GM12878 (cell line): ENCODE data around the gene C3. TPM values are rescaled to one million over a fixed set of nuclear protein-coding genes. Genes with fewer than 3 reads are reported as not detected.

Source experiments
- BCL3 ChIP-seq: IDR thresholded peaks from 2 replicates; pipeline ENCODE4 v1.6.1; 2011; ENCODE audit warnings: borderline replicate concordance, low read depth, mild to moderate bottlenecking, moderate library complexity, low read length; ENCODE audit not compliant: insufficient read depth, poor library complexity, severe bottlenecking
- BCLAF1 ChIP-seq: fragments of 450-650 bp; IDR thresholded peaks from 2 replicates; pipeline ENCODE4 v1.6.1; 2017; ENCODE audit warnings: antibody characterized with exemption, mild to moderate bottlenecking, moderate library complexity
- FOXM1 ChIP-seq: IDR thresholded peaks from 2 replicates; pipeline ENCODE4 v1.6.1; 2012; ENCODE audit warnings: low read depth, mild to moderate bottlenecking, inconsistent platforms, low read length, moderate library complexity
- IKZF1 ChIP-seq: fragments of 450-650 bp; conservative IDR thresholded peaks from 2 replicates; pipeline ENCODE4 v1.6.1; 2017; ENCODE audit warnings: antibody characterized with exemption, mild to moderate bottlenecking
- IRF3 ChIP-seq: fragments of 450-650 bp; IDR thresholded peaks from 2 replicates; pipeline ENCODE4 v1.6.1; 2014; ENCODE audit warnings: mild to moderate bottlenecking
- IRF5 ChIP-seq: fragments of 450-650 bp; IDR thresholded peaks from 2 replicates; pipeline ENCODE4 v1.6.1; 2017; ENCODE audit warnings: borderline replicate concordance
- KLF5 ChIP-seq: fragments of 450-650 bp; IDR thresholded peaks from 2 replicates; pipeline ENCODE4 v1.6.1; 2014; ENCODE audit warnings: mild to moderate bottlenecking; ENCODE audit not compliant: partially characterized antibody
- MLLT1 ChIP-seq: fragments of 450-650 bp; IDR thresholded peaks from 2 replicates; pipeline ENCODE4 v1.6.1; 2016; ENCODE audit warnings: mild to moderate bottlenecking
- NFIC ChIP-seq: IDR thresholded peaks from 2 replicates; pipeline ENCODE4 v1.6.1; 2012; ENCODE audit warnings: low read depth, mild to moderate bottlenecking, inconsistent platforms, low read length, moderate library complexity
- RFX5 ChIP-seq: IDR thresholded peaks from 2 replicates; pipeline ENCODE4 v1.6.1; 2011; ENCODE audit warnings: low read depth, low read length, improper control_type of control experiment
- SMC3 ChIP-seq: IDR thresholded peaks from 2 replicates; pipeline ENCODE4 v1.6.1; 2011; ENCODE audit warnings: low read length, improper control_type of control experiment, borderline replicate concordance
- SP1 ChIP-seq: IDR thresholded peaks from one replicate; pipeline ENCODE4 v1.6.1; 2011; ENCODE audit warnings: low read depth, low read length
- TARDBP ChIP-seq: IDR thresholded peaks from 2 replicates; pipeline ENCODE4 v1.6.1; 2016; ENCODE audit warnings: borderline replicate concordance
- ZBTB40 ChIP-seq: fragments of 450-650 bp; IDR thresholded peaks from 2 replicates; pipeline ENCODE4 v1.6.1; 2016; ENCODE audit warnings: mild to moderate bottlenecking, moderate library complexity, borderline replicate concordance
- ZNF384 ChIP-seq: IDR thresholded peaks from 2 replicates; pipeline ENCODE4 v1.6.1; 2012; ENCODE audit warnings: low read depth, mild to moderate bottlenecking, low read length, improper control_type of control experiment, borderline replicate concordance
- polyA plus RNA-seq, 11 experiments: library from polyadenylated mRNA; depleted of rRNA in 4 of 11; unstranded in 6 of 11; stranded (reverse) in 5 of 11; fragments of >200 nt; fragmentation: Nextera tagmentation in 4 of 11; fragmentation: Illumina TruSeq in 1 of 11; extraction: Ambion mirVana in 4 of 11; extraction: Trizol in 1 of 11; gene quantifications; 1 replicate in 1 of 11; 2 replicates in 10 of 11; pipeline versions ENCODE4 v1.2.1 to v1.2.3, GENCODE V29; 2011 to 2016; ENCODE audit warnings: inconsistent platforms in 2 of 11, missing spikeins in 2 of 11, low read depth in 1 of 11
- total RNA-seq, 4 experiments: library from RNA; depleted of rRNA in 3 of 4; stranded (reverse); fragments of >200 nt in 3 of 4; fragmentation: Illumina TruSeq in 1 of 4; extraction: Trizol in 1 of 4; gene quantifications; 2 replicates each; pipeline versions ENCODE4 v1.2.1 to v1.2.3, GENCODE V29; 2013 to 2021

C3 gene
- total and polyA plus RNA-seq, 10 of the 15 experiments (the other 5 are each of a cell fraction or from before 2014, with no cell fraction given): 0.20 to 6.7 (median 0.72) TPM

- TF ChIP-seq SMC3: no peak
- TF ChIP-seq KLF5: no peak
- peak; percentile 36 for TF ChIP-seq IKZF1
- TF ChIP-seq MLLT1: no peak
- TF ChIP-seq ZNF384: no peak
- TF ChIP-seq ZBTB40: no peak
- TF ChIP-seq BCL3: no peak
- TF ChIP-seq NFIC: no peak
- no peak for TF ChIP-seq FOXM1
- TF ChIP-seq IRF3: no peak
- no peak for TF ChIP-seq SP1
- no peak for TF ChIP-seq TARDBP
- TF ChIP-seq RFX5: no peak
- TF ChIP-seq IRF5: no peak
- TF ChIP-seq BCLAF1: no peak
Observed at GRCh38 chr19:6685962-6686627, 34.4 kb downstream of the C3 start (continued).
